ENCODE results near the gene FGFR3. TPM values are rescaled to one million over a fixed set of nuclear protein-coding genes. Genes with fewer than 3 reads are reported as not detected.
A peak's percentile ranks its signal among the peaks of the same experiment; 100 is the strongest.

Gene FGFR3
- total and polyA plus RNA-seq, 2 of the 8 experiments (the other 6 are each of a cell fraction or from before 2014, with no cell fraction given) = 9.0 to 19.5 TPM

- Histone ChIP-seq H2BK20ac (ENCODE audit: low read length) (no peak overlapping the region), H2BK120ac (replicated peaks; ENCODE audit: low read depth, low read length) (no peak overlapping the region), H4K91ac (replicated peaks; ENCODE audit: insufficient read length, low read length) (no peak overlapping the region), H4K5ac (ENCODE audit: insufficient read length, low read depth, low read length) (no peak overlapping the region), H3K9me3 (ENCODE audit: insufficient read depth in 2 of 2, low read depth in 1 of 2, low read length in 1 of 2) (no peaks in the 10 kb centered on the region), H2BK5ac (ENCODE audit: low read depth, low read length) (no peak overlapping the region), H3K4ac (replicated peaks; ENCODE audit: insufficient read length, low read depth, low read length) (no peak overlapping the region), H4K8ac (ENCODE audit: extremely low read depth, insufficient read depth, low read length) (no peak overlapping the region), H3K23me2 (ENCODE audit: low read depth, low read length) (no peaks in the 10 kb centered on the region), H3K79me1 (ENCODE audit: low read depth, low read length) (no peaks in the 10 kb centered on the region), H3K4me2 (ENCODE audit: insufficient read depth in 1 of 2, low read depth in 2 of 2, low read length in 2 of 2) (no peak overlapping the region), H3K23ac (ENCODE audit: insufficient read length) (no peak overlapping the region), H2AFZ (ENCODE audit: low read length) (no peak overlapping the region), H2BK12ac (ENCODE audit: low read depth, low read length) (no peak overlapping the region), H3K36me3 (ENCODE audit: control insufficient read depth in 2 of 4, insufficient read depth in 4 of 4, low read length in 3 of 4) (peaks cover 18 to 50% (median 41%) of the 10 kb centered on the region in 4 experiments), H3K56ac (replicated peaks; ENCODE audit: insufficient read length, low read depth, low read length) (no peak overlapping the region), H3K4me1 (replicated peaks in 1 of 4; ENCODE audit: control insufficient read depth in 3 of 4, insufficient read depth in 4 of 4, low read length in 3 of 4) (peaks cover 0 to 8% (median 5%) of the 10 kb centered on the region in 4 experiments; a peak in 6 of 7 replicates), H3K4me3 (ENCODE audit: extremely low read depth in 1 of 4, insufficient read depth in 2 of 4, low read depth in 3 of 4, low read length in 4 of 4) (no peak overlapping the region), H4K20me1 (replicated peaks in 1 of 2; ENCODE audit: control insufficient read depth in 1 of 2, insufficient read depth in 2 of 2, low read length in 2 of 2) (peaks cover 7 to 8% of the 10 kb centered on the region in 2 experiments), H3K27me3 (replicated peaks in 1 of 4; ENCODE audit: control insufficient read depth in 3 of 4, extremely low read depth in 1 of 4, insufficient read depth in 3 of 4, low read length in 3 of 4) (peaks cover 0 to 4% (median 0%) of the 10 kb centered on the region in 4 experiments; a peak in 2 of 7 replicates), H2AK5ac (ENCODE audit: low read depth, low read length) (no peak overlapping the region), H3K18ac (ENCODE audit: extremely low read depth, low read length) (no peak overlapping the region), H2BK15ac (ENCODE audit: low read length) (no peak overlapping the region), H3K79me2 (ENCODE audit: control insufficient read depth in 1 of 2, insufficient read depth in 2 of 2, low read length in 2 of 2) (no peaks in the 10 kb centered on the region), H3K14ac (ENCODE audit: insufficient read length) (no peak overlapping the region), H3K27ac (ENCODE audit: low read depth, low read length) (no peak overlapping the region), H3K9ac (replicated peaks in 1 of 4; ENCODE audit: extremely low read depth in 1 of 4, low read depth in 3 of 4, low read length in 3 of 4) (no peak overlapping the region)
- POLR2A ChIA-PET (ENCODE audit: partially characterized antibody) = interaction anchor here (1.1 to 5.6 kb wide), 16 partner anchors 8 to 431 kb away, joined by 3 to 38 read pairs (median 5); partner anchors contain the start of genes FGFR3, TACC3 and TMEM129
- WGBS, 2 experiments (ENCODE audit: extremely low coverage in 1 of 2, insufficient coverage in 1 of 2, insufficient read length in 1 of 2, insufficient replicate concordance in 2 of 2, low coverage in 1 of 2, low lambda C conversion rate in 2 of 2, missing lambda C conversion rate in 1 of 2) = 94% methylated on average over 14 of the region's 14 CpGs; no CpG with 5 or more reads in 1 of the 2 experiments
- no peak for TF ChIP-seq RAD21 (IDR thresholded peaks at IDR 0.05 in 1 of 2, conservative IDR thresholded peaks at IDR 0.05 in 1 of 2; ENCODE audit: low read depth in 2 of 2, low read length in 2 of 2)
- TF ChIP-seq ZNF274 (IDR thresholded peaks at IDR 0.05; ENCODE audit: borderline replicate concordance, extremely low read depth, low read length) = no peak
- no peak for TF ChIP-seq KDM5A (IDR thresholded peaks at IDR 0.05; ENCODE audit: low read length)
- TF ChIP-seq E2F6 (IDR thresholded peaks at IDR 0.05) = no peak
- TF ChIP-seq POLR2A (IDR thresholded peaks at IDR 0.05; ENCODE audit: control extremely low read depth in 1 of 2, low read depth in 2 of 2, low read length in 2 of 2) = 0 out of 3 replicates have a peak, but pooled peaks of 1 of the 2 experiments have one; percentile 15
- TF ChIP-seq RFX5 (IDR thresholded peaks at IDR 0.05; ENCODE audit: borderline replicate concordance, low read depth, low read length) = no peak
- no peak for TF ChIP-seq SIX5 (IDR thresholded peaks at IDR 0.05; ENCODE audit: low read depth, low read length)
- CTCF ChIA-PET (ENCODE audit: partially characterized antibody) = interaction anchor here (0.6 to 52.9 kb wide), 15 partner anchors 11 to 219 kb away, joined by 3 to 2507 read pairs (median 5); partner anchors contain the start of gene FGFR3
- FAIRE-seq (no peak), DNase-seq (ENCODE audit: low read depth in 1 of 2, low spot score in 2 of 2) (no peak)
These were observed 48.5 kb upstream of the FGFR3 start for GRCh38 chr4:1744552-1744951.

All from H1 (cell line).